ENCODE results near the gene BORCS5. TPM values are rescaled to one million over a fixed set of nuclear protein-coding genes. Genes with fewer than 3 reads are reported as not detected.

BORCS5 gene
- total RNA-seq, 1 experiment from 2014 or later = 25.7 TPM

GRCh38 chr12:12403264-12404248, 46.7 kb downstream of the BORCS5 start:
- Histone ChIP-seq H3K27me3 (replicated peaks; ENCODE audit: control insufficient read depth, insufficient read depth, low read length) (no peaks in the 10 kb centered on the region), H3K4me1 (peaks cover 61% of the 10 kb centered on the region), H3K4me3 (ENCODE audit: low read depth, low read length) (no peak overlapping the region), H3K36me3 (ENCODE audit: control insufficient read depth, insufficient read depth, low read length) (no peaks in the 10 kb centered on the region), H3K9me3 (no peaks in the 10 kb centered on the region)
- Mint-ChIP-seq H3K9me3 (ENCODE audit: unreplicated experiment) (no peaks in the 10 kb centered on the region), H3K4me3 (ENCODE audit: unreplicated experiment) (peak overlapping the region; percentile 54), H3K27ac (ENCODE audit: unreplicated experiment) (peak overlapping the region; percentile 94), H3K27me3 (ENCODE audit: insufficient read depth, unreplicated experiment) (no peaks in the 10 kb centered on the region), H3K4me1 (ENCODE audit: low read depth, unreplicated experiment) (peaks cover 60% of the 10 kb centered on the region), H3K36me3 (ENCODE audit: insufficient read depth, unreplicated experiment) (peaks cover 32% of the 10 kb centered on the region)
- TSS peak; percentile 87 for BruUV-seq (replicated peaks)
- POLR2A ChIA-PET = interaction anchor here (0.5 to 2.5 kb wide), 19 partner anchors 19 to 383 kb away, joined by 3 to 15 read pairs (median 3); partner anchors contain the start of genes BORCS5 and DUSP16
- DNase-seq = peak; percentile 96 to 97
- TF ChIP-seq CTCF (IDR thresholded peaks at IDR 0.05; ENCODE audit: insufficient read depth in 1 of 2, low read depth in 1 of 2, low read length in 1 of 2, severe bottlenecking in 1 of 2, unreplicated experiment in 1 of 2) = no peak
- intact Hi-C loops (cut with micrococcal nuclease; ENCODE audit: unreplicated experiment) = loop anchor here (1.0 to 5.0 kb wide), 11 partner anchors 19 to 479 kb away; partner anchors contain the start of genes BORCS5, CDKN1B, DUSP16 and GPR19
- CTCF ChIA-PET = interaction anchor here (0.5 to 1.9 kb wide), 13 partner anchors 11 to 401 kb away, joined by 3 to 11 read pairs (median 5); partner anchors contain the start of genes DUSP16 and MANSC1

- Mint-ChIP-seq H3K27me3 (ENCODE audit: insufficient read depth, unreplicated experiment) (no peaks in the 10 kb centered on the region), H3K4me3 (ENCODE audit: unreplicated experiment) (peak overlapping the region; percentile 54), H3K36me3 (ENCODE audit: insufficient read depth, unreplicated experiment) (peaks cover 29% of the 10 kb centered on the region), H3K4me1 (ENCODE audit: low read depth, unreplicated experiment) (peaks cover 54% of the 10 kb centered on the region), H3K27ac (ENCODE audit: unreplicated experiment) (peak overlapping the region; percentile 94), H3K9me3 (ENCODE audit: unreplicated experiment) (no peaks in the 10 kb centered on the region)
- H3K9me3 ChIP-seq = no peaks in the 10 kb centered on the region
- intact Hi-C loops (cut with micrococcal nuclease; ENCODE audit: unreplicated experiment) = loop anchor here (2.0 to 5.0 kb wide), 2 partner anchors 25 to 103 kb away; no protein-coding TSS in a partner anchor
- peak; percentile 58 to 61 for DNase-seq
- H3K4me1 ChIP-seq = peaks cover 54% of the 10 kb centered on the region
- H3K27me3 ChIP-seq (replicated peaks; ENCODE audit: control insufficient read depth, insufficient read depth, low read length) = no peaks in the 10 kb centered on the region
- ChIA-PET POLR2A (interaction anchor here (0.6 to 2.5 kb wide), 11 partner anchors 19 to 383 kb away, joined by 3 to 15 read pairs (median 5); partner anchors contain the start of genes BORCS5 and DUSP16), CTCF (interaction anchor here (1.5 to 1.9 kb wide), 5 partner anchors 20 to 159 kb away, joined by 6 to 11 read pairs (median 7); partner anchors contain the start of genes DUSP16 and MANSC1)
- no peak overlapping the region for H3K4me3 ChIP-seq (ENCODE audit: low read depth, low read length)
- no TSS peak for BruUV-seq (replicated peaks)
- no peak for TF ChIP-seq CTCF (IDR thresholded peaks at IDR 0.05; ENCODE audit: insufficient read depth in 1 of 2, low read depth in 1 of 2, low read length in 1 of 2, severe bottlenecking in 1 of 2, unreplicated experiment in 1 of 2)
- H3K36me3 ChIP-seq (ENCODE audit: control insufficient read depth, insufficient read depth, low read length) = no peaks in the 10 kb centered on the region
Measured at GRCh38 chr12:12404297-12404696, 47.4 kb downstream of the BORCS5 start.

GRCh38 chr12:12405882-12406281, 49.0 kb downstream of the BORCS5 start:
- no peak for TF ChIP-seq CTCF (IDR thresholded peaks at IDR 0.05; ENCODE audit: insufficient read depth in 1 of 2, low read depth in 1 of 2, low read length in 1 of 2, severe bottlenecking in 1 of 2, unreplicated experiment in 1 of 2)
- no peaks in the 10 kb centered on the region for H3K9me3 ChIP-seq
- peaks cover 51% of the 10 kb centered on the region for H3K4me1 Mint-ChIP-seq (ENCODE audit: low read depth, unreplicated experiment)
- H3K27ac Mint-ChIP-seq (ENCODE audit: unreplicated experiment) = peak overlapping the region; percentile 94
- peaks cover 29% of the 10 kb centered on the region for H3K36me3 Mint-ChIP-seq (ENCODE audit: insufficient read depth, unreplicated experiment)
- H3K9me3 Mint-ChIP-seq (ENCODE audit: unreplicated experiment) = peaks cover 6% of the 10 kb centered on the region
- H3K4me3 Mint-ChIP-seq (ENCODE audit: unreplicated experiment) = peak overlapping the region; percentile 45
- ChIA-PET POLR2A (interaction anchor here (0.6 kb wide), 1 partner anchor 135 kb away, joined by 3 read pairs; no protein-coding TSS in a partner anchor), CTCF (interaction anchor here (0.7 kb wide), 2 partner anchors 120 to 381 kb away, joined by 3 read pairs; no protein-coding TSS in a partner anchor)
- peak; percentile 43 to 63 for DNase-seq
- intact Hi-C loops (cut with micrococcal nuclease; ENCODE audit: unreplicated experiment) = loop anchor here (2.0 kb wide), 1 partner anchor 23 kb away; no protein-coding TSS in a partner anchor
- H3K4me3 ChIP-seq (ENCODE audit: low read depth, low read length) = no peak overlapping the region
- H3K36me3 ChIP-seq (ENCODE audit: control insufficient read depth, insufficient read depth, low read length) = no peaks in the 10 kb centered on the region
- no TSS peak for BruUV-seq (replicated peaks)
- H3K27me3 ChIP-seq (replicated peaks; ENCODE audit: control insufficient read depth, insufficient read depth, low read length) = no peaks in the 10 kb centered on the region
- H3K4me1 ChIP-seq = peaks cover 44% of the 10 kb centered on the region
- H3K27me3 Mint-ChIP-seq (ENCODE audit: insufficient read depth, unreplicated experiment) = no peaks in the 10 kb centered on the region

Data from Caco-2 (cell line).